ENCODE measurements around the gene OR51S1. TPM values are rescaled to one million over a fixed set of nuclear protein-coding genes. Genes with fewer than 3 reads are reported as not detected.
"Not testable (repeated sequence)": the region's sequence is repeated elsewhere in the genome, so short reads cannot be mapped to it uniquely, and the experiment has no call there.

The OR51S1 gene
- total RNA-seq, 1 donor from 2014 or later, result not detected

DNA sequence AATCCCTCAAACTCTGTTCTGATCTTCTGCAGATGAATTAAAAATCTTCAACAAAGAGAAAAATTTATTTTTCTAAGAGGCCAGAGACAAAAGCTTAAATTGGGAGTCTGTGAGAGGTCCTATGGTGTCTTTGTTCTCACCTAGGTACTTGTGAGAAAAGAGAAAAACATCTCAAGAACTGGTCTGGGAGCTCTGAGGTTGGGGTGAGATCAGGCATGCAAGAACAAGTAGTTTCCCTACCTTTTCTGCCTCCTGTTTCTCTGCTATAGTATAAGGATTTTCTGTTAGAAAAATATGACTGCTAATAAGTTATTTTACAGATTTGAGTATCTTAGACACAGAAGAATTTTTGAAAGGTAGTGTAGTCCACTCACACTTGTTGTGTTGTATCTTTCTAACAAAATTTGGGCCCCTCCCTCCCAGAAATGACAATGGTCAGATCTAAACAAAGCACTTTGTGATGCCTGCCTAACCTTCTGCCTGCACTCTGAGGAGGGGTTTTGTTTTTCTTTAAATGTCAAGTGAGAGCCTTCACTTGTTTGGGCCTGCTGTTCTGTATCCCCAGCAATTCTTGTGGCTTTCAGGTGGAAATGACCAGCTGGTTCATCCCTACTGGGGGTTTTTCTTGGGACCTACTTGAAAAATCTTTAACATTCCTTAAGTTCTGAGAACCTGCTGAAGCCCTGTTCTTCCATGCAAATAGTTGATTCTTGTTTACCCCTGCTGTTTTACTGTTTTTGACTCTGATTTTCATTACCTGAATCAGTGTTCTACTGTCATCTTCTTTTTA lies 13.6 kb upstream of the OR51S1 start:
- no peak for TF ChIP-seq CTCF (IDR thresholded peaks at IDR 0.05; ENCODE audit: insufficient read depth, low read length, severe bottlenecking)
- no peaks in the 10 kb centered on the region for H3K27me3 ChIP-seq (ENCODE audit: control insufficient read depth, insufficient read depth, low read length)
- DNase-seq (ENCODE audit: low read depth) (no peak), FAIRE-seq (no peak)
- H3K4me3 ChIP-seq (ENCODE audit: low read depth, low read length), result no peak overlapping the region
- H3K36me3 ChIP-seq (ENCODE audit: control insufficient read depth, insufficient read depth, low read length), result no peaks in the 10 kb centered on the region

GRCh38 chr11:4854286-4854685 lies 5.3 kb upstream of the OR51S1 start:
- H3K36me3 ChIP-seq (ENCODE audit: control insufficient read depth, insufficient read depth, low read length); FAIRE-seq; H3K27me3 ChIP-seq (ENCODE audit: control insufficient read depth, insufficient read depth, low read length); DNase-seq (ENCODE audit: low read depth); H3K4me3 ChIP-seq (ENCODE audit: low read depth, low read length): not testable (repeated sequence)

GRCh38 chr11:4851033-4851432 lies 2.0 kb upstream of the OR51S1 start:
- TF ChIP-seq CTCF (IDR thresholded peaks at IDR 0.05; ENCODE audit: insufficient read depth, low read length, severe bottlenecking), result no peak
- H3K4me3 ChIP-seq (ENCODE audit: low read depth, low read length), result no peak overlapping the region
- DNase-seq (ENCODE audit: low read depth) (no peak), FAIRE-seq (no peak)
- no peaks in the 10 kb centered on the region for H3K27me3 ChIP-seq (ENCODE audit: control insufficient read depth, insufficient read depth, low read length)
- no peaks in the 10 kb centered on the region for H3K36me3 ChIP-seq (ENCODE audit: control insufficient read depth, insufficient read depth, low read length)

DNA sequence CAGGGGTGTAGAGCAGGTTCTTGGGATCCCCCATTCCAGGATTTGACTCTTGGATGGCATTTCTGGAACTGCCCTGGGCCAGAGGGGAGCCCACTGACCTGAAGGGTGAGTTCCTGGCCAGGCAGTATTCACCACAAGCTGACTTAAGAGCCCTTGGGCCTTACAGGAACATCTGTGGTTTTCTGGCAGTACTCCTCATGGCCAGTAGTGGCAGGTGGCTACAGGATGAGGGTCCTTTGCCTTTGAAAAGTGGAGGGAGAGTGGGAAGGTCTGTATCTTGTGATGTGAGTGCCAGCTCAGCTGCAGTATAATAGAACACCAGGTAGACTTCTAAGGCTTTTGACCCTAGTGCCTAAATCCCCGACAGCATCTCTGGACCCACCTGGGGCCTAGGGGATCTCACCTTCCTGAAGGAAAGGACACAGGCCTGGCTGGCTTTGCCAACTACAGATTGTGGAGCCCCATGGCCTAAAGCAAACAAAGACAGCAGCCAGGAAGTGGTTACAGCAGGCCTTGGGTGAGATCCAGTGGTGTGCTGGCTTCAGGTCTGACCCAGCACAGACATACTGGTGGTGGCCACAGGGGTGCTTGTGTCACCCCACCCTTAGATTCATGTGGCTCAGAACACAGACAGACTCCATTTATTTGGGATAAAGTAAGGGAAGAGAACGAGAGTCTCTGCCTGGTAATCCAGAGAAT lies 9.0 kb downstream of the OR51S1 start:
- TF ChIP-seq CTCF (IDR thresholded peaks at IDR 0.05; ENCODE audit: insufficient read depth, low read length, severe bottlenecking), result no peak
- Histone ChIP-seq H3K36me3 (ENCODE audit: control insufficient read depth, insufficient read depth, low read length) (no peaks in the 10 kb centered on the region), H3K4me3 (ENCODE audit: low read depth, low read length) (no peak overlapping the region), H3K27me3 (ENCODE audit: control insufficient read depth, insufficient read depth, low read length) (no peaks in the 10 kb centered on the region)
- FAIRE-seq (no peak), DNase-seq (ENCODE audit: low read depth) (no peak)

DNA sequence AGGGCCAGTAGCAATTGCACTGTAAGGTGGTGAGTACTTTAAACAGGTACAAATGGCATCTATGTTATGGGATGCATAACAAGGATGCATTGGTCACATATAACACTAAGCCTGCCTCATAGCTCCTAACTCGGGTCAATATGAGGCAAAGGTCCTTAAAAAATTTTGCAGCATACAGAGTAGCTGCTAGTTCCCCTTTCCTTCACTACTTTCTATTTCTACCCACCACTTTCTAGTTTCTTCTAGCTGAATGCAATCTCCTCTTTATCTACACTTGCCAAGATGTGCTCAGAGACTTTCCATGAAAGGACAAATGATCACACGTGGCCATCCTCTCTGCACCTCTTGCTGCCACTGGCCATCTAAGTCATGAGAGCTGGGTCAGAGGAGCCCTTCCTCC lies 18.1 kb downstream of the OR51S1 start:
- TF ChIP-seq CTCF (IDR thresholded peaks at IDR 0.05; ENCODE audit: insufficient read depth, low read length, severe bottlenecking), result no peak
- no peaks in the 10 kb centered on the region for H3K27me3 ChIP-seq (ENCODE audit: control insufficient read depth, insufficient read depth, low read length)
- FAIRE-seq, result no peak

GRCh38 chr11:4830346-4830745 lies 18.7 kb downstream of the OR51S1 start:
- FAIRE-seq (no peak), DNase-seq (ENCODE audit: low read depth) (no peak)
- Histone ChIP-seq H3K4me3 (ENCODE audit: low read depth, low read length) (no peak overlapping the region), H3K27me3 (ENCODE audit: control insufficient read depth, insufficient read depth, low read length) (no peaks in the 10 kb centered on the region), H3K36me3 (ENCODE audit: control insufficient read depth, insufficient read depth, low read length) (no peaks in the 10 kb centered on the region)
- TF ChIP-seq CTCF (IDR thresholded peaks at IDR 0.05; ENCODE audit: insufficient read depth, low read length, severe bottlenecking), result no peak

More for the DNA sequence above, 18.1 kb downstream of the OR51S1 start:
- H3K4me3 ChIP-seq (ENCODE audit: low read depth, low read length), result no peak overlapping the region
- no peak for DNase-seq (ENCODE audit: low read depth)
- no peaks in the 10 kb centered on the region for H3K36me3 ChIP-seq (ENCODE audit: control insufficient read depth, insufficient read depth, low read length)
